ENCODE data around the gene HDGFL3.

The HDGFL3 gene

DNA sequence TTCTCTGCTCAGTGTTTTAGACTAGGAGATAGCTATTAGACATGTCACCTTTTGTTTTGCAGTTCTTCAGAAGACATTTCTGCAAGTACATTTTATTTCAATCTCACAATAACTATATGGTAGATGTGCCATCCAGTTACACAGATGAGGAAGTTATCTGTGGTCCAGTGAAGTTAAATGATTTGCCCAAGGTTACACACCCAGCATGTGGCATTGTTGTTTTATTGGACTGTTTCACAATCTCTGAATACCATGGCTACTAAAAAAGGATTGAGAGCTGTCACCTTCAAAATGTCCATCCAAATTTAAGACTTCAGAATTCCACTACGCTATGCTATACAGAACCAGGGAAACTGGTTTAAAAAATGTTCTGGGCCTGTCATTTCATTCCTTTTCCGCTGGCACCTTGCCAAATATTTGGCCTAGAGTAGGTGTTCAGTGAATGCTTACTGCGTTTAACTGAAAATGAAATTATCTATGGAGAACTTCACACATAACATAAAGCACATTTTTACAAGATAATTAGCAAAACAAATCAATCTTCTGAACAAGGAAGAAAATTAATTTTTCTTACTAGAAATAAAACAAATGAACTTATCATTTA, 80.0 kb downstream of the HDGFL3 start:
- DNase-seq (ENCODE audit: low spot score) = no peak

DNA sequence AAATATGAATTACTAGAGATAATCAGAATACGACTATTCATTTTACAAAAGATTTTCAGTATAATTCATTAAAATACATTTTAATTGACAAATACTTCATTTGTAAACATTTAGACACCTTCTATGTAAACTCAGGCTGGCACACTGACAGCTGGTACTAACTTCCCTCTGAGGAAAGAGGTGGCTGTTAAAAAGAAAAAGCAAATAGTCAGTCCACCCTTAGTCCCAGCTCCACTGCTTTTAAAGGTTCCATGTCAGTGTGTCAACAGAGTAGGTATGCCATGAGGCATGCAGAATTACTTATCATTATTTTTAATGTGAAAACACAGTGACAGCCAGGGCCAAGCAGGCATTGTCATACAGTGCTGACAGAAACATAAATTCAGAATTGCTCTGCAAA, 84.1 kb downstream of the HDGFL3 start:
- no peak for DNase-seq (ENCODE audit: low spot score)

DNA sequence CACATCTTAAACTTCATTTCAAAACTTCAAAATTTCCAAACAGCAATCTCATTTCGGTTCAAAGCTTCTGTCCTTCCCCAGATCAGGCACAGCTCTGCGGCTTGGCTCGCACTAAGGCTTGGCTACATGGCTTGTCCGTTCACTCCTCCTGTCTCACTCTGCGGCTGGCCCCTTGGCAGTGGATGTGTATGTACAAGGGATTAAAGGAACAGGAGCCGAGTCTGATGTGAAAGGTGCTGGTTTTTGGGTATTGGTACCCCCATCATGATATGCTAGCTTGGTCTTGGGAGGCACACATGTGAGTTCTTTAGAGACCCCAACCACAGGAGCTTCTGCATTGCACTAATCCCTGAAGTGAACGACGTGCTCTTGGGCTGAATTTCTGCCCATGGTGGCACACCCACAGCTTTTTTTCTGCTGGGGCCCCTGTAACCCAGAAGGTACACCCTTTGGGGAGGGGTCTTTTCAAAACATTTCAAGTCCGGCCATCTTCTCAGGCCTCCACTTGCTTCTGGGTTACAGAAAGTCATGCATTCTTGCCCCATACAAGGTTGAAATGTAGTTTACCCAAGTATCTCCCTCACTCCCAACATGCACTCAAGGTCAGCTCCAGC, 87.5 kb downstream of the HDGFL3 start:
- no peak for DNase-seq (ENCODE audit: low spot score)

DNA sequence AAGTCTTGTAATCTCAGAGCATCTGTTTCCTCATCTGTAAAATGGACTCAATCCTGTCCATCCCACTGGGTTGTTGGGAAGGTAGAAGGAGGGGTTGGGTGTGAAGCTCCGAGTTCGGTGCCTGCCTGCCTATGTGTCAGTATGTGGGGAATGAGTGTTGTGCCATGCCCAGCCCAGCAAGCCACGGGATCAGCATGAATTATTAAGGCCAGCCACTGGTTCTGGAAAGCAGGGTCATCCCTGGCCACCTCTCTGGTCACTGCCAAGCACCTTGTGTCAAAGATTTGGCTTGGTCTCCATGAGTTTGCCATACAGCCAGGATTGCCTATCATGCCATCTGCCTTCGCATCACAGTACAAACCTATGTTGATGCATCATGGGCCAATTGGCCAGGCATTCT, 88.7 kb downstream of the HDGFL3 start:
- DNase-seq (ENCODE audit: low spot score) = no peak

DNA sequence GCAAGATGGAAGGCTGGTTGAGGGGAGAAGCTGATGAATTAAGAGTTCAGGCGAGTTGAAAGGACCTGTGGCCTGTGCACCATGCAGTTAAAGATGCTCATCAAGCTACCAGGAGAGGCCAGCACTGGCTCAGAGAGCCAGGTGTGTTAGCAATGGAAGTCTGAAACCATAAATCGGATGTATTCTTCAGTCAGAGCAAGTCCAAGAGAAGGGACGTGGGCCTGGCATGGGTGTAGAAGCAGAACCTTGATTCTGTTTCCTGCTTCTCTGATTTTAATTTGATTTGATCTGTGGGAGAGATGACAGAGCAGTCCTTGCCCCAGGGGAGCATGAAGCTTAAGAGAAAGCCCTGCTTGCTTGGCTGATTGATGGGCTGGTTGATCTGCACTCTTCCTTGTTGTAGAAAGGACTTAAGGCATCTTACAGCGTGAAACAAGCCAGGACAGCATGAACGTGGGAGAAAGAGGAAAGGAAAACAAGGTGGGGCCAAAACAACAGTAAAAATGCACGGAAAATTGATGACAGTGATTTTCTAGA, 89.3 kb downstream of the HDGFL3 start:
- DNase-seq (ENCODE audit: low spot score) = no peak

DNA sequence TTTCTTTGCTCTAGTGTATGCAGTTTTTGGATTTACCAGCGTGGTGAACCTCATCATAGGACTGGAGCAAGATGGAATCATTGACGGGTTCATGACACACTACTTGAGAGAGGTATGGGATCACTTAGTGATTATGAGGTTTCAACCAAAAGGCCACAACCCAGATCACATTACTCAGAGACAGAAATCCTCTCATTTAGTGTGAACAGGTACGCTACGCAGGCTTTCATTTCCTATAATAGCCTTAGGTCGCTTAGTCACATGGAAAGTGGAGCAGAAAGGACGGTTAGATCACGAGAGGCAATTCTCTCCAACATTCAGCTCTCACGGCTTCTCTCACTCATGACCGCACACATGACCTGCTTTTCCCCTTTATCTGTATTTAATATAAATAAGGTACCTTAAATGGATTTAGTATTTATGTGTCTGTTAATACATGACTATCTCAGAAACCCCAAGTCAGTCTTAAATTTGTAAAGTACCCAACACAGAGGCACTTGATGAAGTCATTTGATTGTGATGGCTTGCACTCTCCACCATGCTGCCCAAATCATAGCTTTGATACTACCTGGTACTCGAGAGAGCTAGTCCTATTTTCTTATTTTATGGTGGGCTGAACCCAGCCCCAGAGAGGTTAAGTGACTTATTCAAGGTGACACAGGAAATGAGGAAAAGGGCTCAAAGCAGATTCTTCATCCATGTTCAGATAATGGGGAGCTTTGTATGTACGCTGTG, 91.6 kb downstream of the HDGFL3 start:
- no peak for DNase-seq (ENCODE audit: low spot score)

DNA sequence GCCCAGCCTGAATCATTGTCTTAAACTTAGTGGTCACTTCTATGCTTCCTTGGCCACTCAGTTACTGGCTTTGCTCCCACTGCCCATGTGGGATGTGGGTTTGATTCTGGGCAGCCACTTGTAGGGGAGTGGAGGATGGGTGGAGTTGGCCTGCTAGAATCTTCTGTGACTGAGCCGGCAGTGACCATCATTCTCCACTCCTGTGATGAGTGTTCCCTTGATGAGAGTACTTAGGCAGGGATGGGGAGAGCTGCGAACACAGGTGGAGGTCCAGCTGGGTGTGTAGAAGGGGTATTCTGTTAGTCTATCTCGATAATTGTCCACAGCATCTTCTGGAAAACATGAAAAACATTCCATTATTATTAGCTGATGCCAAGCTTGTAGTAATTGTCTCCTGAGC, 92.2 kb downstream of the HDGFL3 start:
- DNase-seq (ENCODE audit: low spot score) = no peak

DNA sequence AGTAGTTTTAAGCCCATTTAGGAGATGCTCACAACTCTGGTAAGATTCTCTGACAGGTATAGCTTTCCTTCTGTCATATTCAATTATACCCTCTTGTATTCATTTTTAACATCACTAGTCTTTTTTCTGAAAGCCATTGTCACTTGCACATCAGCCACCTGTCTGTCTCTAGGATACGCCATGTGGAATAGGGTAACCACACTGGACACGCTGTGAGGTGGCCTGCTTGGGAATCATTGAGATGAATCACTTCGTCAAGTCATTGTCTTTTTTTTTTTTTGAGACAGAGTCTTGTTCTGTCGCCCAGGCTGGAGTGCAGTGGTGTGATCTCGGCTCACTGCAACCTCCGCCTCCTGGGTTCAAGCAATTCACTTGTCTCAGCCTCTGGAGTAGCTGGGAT, 92.8 kb downstream of the HDGFL3 start:
- DNase-seq (ENCODE audit: low spot score) = no peak

DNA sequence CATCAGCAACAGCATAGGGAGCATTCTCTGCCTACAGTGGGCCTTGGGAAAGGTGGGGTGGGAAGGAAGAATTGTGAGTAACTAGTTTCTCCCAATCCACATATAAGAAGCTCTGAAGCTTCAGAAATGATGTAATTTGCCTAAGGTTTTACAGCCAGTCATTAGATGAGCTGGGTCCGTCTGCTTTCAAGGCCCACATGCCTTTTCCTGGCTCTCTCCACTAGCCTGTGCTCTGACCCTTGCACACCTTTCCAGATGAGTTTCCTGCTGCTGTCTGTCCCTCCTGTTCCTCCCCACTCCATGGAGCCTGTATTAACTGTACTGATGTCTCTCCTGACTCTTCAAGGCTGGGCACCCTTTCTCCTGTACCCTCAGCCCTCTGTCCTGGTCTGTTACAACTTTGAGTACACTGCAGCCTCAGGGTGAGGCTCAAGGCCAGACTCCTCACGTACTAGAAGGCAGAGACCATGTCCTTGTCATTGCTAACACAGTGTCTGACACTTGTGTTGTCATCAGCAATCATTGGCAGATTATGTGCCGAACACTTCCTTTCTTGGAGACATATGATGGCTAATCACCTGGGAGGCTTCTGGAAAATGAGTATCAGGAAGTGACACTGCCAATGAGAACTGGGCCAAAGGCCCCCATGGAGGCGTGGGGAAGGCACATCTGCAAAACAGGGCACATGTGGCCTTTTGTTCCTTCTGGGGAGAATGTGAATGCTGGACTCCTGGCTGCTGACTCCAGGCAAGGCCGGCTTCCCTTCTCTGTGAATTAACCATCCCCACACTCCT, 93.5 kb downstream of the HDGFL3 start:
- DNase-seq (ENCODE audit: low spot score) = no peak

DNA sequence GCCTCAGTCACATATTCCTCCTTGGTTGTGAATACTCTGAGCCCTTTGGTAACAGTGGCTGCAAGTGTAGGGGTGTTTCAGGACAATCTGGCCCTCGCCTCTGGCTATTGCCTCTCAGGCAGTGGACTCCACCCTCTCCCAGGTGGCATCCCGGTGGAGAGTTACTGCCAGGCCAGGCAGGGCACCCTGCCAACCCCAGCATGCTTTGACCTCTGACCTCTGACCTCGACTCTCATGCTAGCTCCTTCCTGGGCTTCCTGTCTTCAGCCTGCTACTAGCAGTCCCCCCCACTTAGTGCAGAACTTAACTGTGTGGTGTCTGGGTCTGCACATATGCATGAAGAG, 94.7 kb downstream of the HDGFL3 start:
- no peak for DNase-seq (ENCODE audit: low spot score)

DNA sequence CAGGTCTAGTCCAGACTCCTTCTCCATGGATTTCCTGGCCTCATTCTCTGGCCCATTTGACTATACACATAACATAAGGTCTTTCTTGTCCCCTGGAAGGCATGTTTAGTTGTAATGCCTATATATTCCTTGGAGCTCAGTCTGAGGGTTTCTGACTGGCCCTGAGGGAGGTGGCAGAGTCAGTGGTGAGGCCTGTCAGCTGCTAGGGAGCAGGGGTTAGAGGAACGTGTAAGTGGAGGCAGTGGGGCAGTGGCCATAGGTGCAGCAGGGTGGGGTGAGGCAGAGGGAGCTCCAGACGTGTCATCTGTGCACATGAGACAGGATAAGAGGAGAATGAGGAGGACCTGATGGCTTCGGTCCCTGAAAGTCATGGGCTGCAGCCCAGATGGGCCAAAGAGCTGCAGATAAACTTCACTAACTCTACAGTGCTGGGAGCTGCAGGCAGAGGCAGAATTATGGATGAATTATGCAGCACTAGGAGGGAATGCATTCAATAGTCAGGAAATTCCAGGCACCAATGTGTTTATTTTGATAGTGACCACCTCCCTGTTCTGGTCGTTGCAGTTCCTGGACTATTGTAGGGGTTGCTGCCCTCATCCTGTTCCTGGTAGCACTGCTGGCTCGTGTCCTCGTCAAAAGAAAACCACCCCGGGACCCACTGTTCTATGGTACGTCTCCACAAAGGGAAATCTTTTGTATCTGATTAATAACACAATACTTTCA, 95.2 kb downstream of the HDGFL3 start:
- DNase-seq (ENCODE audit: low spot score) = no peak

DNA sequence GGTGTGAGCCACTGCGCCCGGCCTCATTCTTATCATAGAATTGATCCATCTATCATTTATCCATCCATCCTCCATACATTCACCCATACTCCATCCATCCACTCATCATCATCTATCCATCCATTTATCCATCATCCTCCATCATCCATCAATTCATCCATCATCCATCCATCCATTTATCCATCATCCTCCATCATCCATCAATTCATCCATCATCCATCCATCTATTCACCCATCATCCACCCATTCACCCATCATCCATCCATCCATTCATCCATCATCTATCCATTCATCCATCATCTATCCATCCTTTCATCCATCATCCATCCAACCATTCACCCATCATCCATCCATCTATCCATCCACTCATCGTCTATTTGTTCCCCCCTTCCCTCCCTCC, 96.5 kb downstream of the HDGFL3 start:
- no peak for DNase-seq (ENCODE audit: low spot score)

DNA sequence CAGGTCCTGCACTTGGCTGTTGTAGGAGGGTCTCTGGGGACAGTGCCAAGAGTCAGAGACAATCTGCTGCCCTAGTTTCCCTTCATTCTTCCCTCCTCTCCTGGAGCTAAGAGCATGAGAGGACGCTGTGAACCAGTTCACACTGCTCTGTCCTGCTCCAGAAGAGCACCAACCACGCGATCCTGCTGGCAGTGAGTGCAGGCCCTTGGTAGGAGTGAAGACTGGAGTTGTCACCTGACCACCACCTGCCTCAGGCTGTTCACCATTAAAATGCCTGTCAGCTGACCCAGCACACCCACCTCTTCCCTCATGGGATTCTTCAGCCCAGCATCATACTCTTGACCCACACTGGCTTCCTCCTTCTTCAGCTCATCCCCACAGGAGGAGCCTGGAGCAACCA, 97.2 kb downstream of the HDGFL3 start:
- no peak for DNase-seq (ENCODE audit: low spot score)

DNA sequence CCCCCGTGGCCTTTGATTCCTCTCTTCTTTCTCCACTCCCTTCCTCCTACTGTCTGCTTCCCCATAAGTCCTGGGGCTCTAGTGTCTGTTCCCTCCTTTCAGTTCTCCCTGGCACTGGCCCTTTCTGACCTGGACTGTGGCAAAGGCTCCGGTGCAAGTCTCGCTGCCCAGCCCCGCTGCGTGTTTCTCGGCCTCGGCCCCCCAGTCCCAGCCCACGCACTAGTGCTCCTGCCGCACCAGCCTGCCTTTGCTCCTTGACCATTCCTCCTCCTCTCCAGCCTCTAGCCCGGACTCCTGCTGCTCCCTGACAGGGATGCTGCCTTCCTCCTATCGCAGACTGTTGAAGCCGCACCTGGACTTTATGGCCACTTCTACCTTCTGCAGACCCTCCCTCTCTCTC, 98.1 kb downstream of the HDGFL3 start:
- DNase-seq (ENCODE audit: low spot score) = no peak

DNA sequence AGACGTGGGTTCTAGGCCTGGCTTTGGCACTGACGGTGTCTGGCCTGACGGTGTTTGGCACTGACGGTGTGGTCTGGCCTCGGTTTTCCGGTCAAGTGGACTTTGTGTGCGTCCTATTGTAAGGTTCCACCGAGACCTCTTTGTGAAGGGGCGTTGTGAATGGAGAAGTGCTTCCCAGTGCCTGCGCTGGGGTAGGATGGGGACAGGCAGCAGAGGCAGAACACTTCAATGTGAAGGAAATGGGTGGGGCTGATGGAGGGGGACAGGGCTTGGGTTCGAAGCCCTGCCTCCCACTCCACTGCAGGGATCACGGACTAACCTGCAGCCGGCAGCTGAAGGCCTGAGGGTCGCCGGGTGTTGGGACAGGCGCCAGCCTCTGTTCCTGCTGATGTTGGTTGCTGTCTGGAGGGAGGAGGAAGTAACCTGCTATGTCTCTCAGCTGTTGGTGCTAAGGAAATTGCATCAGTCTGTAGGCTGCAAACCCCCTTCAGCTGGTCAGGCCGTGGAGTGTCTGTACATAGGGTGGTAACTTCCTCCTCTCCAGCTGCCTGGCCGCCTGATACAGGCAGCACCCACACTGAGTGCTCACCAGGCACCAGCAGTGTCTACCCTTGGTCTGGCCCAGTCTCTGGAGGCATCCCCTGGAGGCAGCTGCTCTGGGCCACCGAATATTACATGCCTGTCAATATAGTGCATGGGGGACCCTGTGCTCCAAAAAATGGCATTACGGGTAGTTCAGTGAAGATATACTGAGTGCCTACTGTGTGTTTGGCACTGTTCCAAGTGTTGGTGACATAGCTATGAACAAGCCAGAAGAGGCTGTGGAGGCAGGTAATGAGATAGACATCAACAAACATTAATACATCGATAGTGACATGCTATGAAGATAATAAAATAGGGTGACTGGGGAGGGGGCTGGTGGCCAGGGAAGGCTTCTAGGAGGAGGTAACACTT, 99.1 kb downstream of the HDGFL3 start:
- no peak for DNase-seq (ENCODE audit: low spot score)

DNA sequence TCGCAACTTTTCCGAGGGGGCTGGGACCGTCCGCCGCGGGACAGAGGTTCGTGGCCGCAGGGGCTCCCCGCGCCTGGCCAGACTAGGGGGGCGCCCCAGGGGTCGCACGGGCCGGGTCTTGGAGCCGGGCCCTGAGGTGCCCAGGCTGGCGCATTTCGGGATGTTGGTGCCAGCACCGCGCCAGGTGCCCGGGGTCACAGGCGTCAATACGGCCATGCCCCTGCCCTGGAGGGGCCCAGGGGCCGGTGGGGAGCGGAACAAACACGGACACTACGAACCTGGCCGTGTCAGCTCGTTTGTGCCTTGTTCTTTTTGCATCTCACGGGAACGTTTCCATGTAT, 99.8 kb downstream of the HDGFL3 start:
- no peak for DNase-seq (ENCODE audit: low spot score)

DNA sequence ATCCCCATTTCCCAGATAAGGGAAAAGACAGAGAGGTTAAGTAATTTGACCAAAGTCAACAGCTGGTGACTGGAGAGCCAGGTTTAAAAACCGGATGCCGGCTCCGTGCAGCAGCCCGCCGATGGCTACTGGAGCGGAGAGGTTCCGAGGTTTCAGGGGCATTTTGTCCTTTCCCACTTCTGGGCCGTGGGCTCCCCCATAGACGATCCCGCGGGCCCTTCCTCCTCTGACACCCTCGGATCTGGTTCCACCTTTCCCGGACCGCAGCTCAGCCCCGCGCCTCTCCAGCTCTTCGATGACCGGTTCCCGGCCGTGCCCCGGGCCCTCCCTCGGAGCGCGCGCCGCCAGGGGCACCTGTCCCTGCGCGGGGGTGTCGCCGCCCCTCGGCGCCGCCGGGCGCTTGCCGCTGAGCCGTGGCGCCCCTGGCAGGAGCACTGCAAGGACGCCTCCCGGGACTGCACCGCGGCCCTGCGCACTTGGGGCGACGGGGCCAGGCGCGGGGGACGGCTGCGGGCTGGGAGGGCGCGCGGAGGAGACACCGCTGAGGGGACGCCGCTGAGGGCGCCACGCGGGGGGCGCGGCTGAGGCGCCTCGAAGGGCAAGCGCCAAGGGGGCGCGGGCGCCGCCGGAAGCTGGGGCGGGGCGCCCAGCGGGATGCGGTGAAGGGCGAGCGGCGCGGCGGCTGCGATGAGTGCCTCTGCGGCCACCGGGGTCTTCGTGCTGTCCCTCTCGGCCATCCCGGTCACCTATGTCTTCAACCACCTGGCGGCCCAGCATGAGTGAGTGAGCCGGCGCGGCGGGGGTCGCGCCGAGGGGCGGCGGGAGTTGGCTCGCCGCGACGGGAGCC, 100.4 kb downstream of the HDGFL3 start, which contains the start of gene TM6SF1:
Gene TM6SF1 (plus strand): TSS at position 652 of the 847 bp plus-strand sequence. CDS start 36 bp downstream, at position 688.
- DNase-seq (ENCODE audit: low spot score) = peak; percentile 33

DNA sequence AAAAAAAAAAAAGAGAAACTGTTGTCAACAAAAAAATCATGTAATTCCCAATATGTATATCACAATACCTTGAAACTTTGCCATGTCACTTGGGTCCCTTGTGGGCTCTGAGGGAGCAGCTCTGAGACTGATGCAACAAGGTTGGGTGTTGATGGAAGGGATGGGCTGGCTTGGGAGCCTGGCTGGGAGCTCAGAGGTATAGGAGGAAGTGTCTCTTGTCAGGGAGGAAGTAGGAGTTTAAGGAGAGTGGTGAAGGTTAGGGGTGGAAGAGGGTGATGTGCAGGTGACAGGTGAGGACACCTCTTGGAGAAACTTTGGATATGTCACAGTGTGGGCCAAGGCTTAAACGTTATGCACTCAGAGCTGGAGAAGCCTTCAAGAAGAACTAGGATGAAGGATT, 102.2 kb downstream of the HDGFL3 start:
- DNase-seq (ENCODE audit: low spot score) = no peak

DNA sequence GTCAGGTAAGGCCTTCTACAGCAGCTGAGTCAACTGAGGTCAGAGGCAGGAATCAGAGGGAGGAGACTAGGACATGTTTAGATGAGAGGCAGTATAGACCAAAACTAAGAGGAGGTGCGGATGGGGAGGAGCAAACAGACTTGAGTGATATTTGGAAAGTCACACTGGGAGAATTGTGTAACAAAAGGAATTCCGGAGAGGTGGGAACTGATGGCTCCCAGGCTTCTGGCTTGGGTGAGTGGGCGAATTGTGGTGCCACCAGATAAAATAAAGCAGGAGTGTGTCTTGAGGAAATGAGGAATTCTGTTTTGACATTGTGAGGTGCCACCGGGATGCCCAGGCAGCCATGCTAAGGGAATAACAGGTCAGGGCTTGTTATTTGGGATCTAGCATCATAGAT, 103.5 kb downstream of the HDGFL3 start:
- DNase-seq (ENCODE audit: low spot score) = no peak

DNA sequence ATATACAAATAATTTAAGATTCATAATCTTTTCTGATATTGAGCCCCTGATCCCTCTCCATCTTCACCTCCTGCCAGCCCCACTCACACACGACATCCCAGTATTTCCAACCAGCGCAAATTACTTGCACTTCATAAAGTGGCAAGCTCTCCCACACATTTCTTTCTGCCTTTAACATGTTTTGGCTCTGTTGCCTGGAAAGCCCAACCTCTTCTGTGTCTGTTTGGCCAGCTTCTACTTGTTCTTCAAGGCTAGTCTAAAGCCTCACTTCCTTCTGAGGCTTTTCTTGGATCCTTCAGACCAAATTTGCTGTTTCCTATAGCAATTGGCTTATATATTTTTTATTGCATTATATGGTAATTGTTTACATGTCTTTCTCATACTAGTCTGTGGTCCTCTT, 105.3 kb downstream of the HDGFL3 start:
- no peak for DNase-seq (ENCODE audit: low spot score)

All from GM03348 (cell line).